Fibroblast of mammary gland (primary cell): ENCODE results near the gene MARCHF2.
"Not testable (repeated sequence)": the region's sequence is repeated elsewhere in the genome, so short reads cannot be mapped to it uniquely, and the experiment has no call there.

Experiments used
- DNase-seq: peaks from one replicate; pipeline ENCODE4 v3.0.0-alpha.2; 2010; ENCODE audit warnings: low read depth
- H3K4me3 ChIP-seq: 2 replicates; pipeline ENCODE4 v1.5.1; 2011; ENCODE audit warnings: low read depth, mild to moderate bottlenecking, low read length, moderate library complexity; ENCODE audit not compliant: control insufficient read depth
- CTCF ChIP-seq: conservative IDR thresholded peaks from 2 replicates; pipeline ENCODE4 v1.5.1; 2011; ENCODE audit warnings: low read depth, low read length, inconsistent platforms; ENCODE audit not compliant: control insufficient read depth, insufficient read depth

Gene MARCHF2

GRCh38 chr19:8371011-8371804 lies 41.9 kb upstream of the MARCHF2 start:
- no peak overlapping the region for H3K4me3 ChIP-seq
- no peak for TF ChIP-seq CTCF
- no peak for DNase-seq

GRCh38 chr19:8373867-8374813 lies 39.0 kb upstream of the MARCHF2 start:
- DNase-seq, result no peak
- no peak for TF ChIP-seq CTCF
- H3K4me3 ChIP-seq, result no peak overlapping the region

GRCh38 chr19:8375766-8376165 lies 37.3 kb upstream of the MARCHF2 start:
- H3K4me3 ChIP-seq, DNase-seq: not testable (repeated sequence)

- H3K4me3 ChIP-seq, DNase-seq: not testable (repeated sequence)
Measured at GRCh38 chr19:8376373-8376974, 36.6 kb upstream of the MARCHF2 start.

- DNase-seq, result no peak
- no peak for TF ChIP-seq CTCF
- H3K4me3 ChIP-seq, result no peak overlapping the region
Measured at GRCh38 chr19:8377598-8377997, 35.5 kb upstream of the MARCHF2 start.

- H3K4me3 ChIP-seq, DNase-seq: not testable (repeated sequence)
Measured at GRCh38 chr19:8379156-8379891, 33.8 kb upstream of the MARCHF2 start.

GRCh38 chr19:8384569-8384968 lies 28.5 kb upstream of the MARCHF2 start:
- not testable (repeated sequence) for H3K4me3 ChIP-seq, DNase-seq

GRCh38 chr19:8385103-8385502 lies 28.0 kb upstream of the MARCHF2 start:
- not testable (repeated sequence) for H3K4me3 ChIP-seq, DNase-seq

GRCh38 chr19:8385566-8385965 lies 27.5 kb upstream of the MARCHF2 start:
- DNase-seq, result not testable (repeated sequence)

GRCh38 chr19:8386419-8386818 lies 26.7 kb upstream of the MARCHF2 start:
- not testable (repeated sequence) for DNase-seq, H3K4me3 ChIP-seq

More at GRCh38 chr19:8385566-8385965, 27.5 kb upstream of the MARCHF2 start:
- not testable (repeated sequence) for H3K4me3 ChIP-seq
